Hematopoietic multipotent progenitor cell treated with erythropoietin and hydrocortisone succinate and interleukin-3 and kit ligand, for 17 days (in vitro differentiated cells): ENCODE results near the gene MIGA1.
"Not testable (repeated sequence)": the region's sequence is repeated elsewhere in the genome, so short reads cannot be mapped to it uniquely, and the experiment has no call there.

Experiments used
- DNase-seq: peaks from one replicate; pipeline ENCODE4 v3.0.0-alpha.2; 2015; ENCODE audit warnings: low spot score

The MIGA1 gene

DNA sequence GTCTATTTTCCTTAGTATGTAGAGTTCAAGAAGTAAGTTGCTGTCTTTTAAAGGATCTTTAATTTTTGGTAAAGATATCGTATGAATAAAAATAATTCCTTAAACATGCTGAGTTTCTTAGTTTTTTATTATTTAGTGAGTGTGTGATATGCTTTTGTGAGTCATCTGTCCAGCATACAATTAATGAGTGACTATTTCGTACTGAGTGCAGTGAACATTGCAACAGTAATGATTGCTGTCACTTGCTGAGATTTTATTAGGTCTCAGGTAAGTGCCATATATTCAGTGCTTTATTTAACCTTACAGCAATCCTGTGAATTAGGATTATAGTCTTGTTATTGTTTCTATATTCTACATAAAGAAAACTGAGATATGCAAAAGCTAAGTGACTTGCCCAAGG lies 22.6 kb downstream of the MIGA1 start:
- DNase-seq, result no peak

DNA sequence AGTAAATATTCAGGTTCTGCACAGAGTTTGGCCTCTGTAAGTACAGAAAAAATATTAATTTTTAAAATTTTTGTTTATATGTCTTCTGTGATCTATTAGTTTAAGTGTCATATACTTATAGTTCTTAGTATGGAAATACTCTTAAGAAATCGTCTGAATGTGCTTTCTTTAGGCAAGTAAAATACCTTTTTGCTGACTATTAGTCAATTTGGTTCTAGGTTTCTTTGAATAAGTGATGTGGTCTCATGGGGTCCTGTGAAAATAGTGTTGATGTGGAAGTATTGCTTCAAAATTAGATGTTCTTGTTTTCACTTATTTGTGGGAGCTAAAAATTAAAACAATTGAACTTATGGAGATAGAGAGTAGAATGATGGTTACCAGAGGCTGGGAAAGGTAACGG lies 23.9 kb downstream of the MIGA1 start:
- DNase-seq, result no peak

DNA sequence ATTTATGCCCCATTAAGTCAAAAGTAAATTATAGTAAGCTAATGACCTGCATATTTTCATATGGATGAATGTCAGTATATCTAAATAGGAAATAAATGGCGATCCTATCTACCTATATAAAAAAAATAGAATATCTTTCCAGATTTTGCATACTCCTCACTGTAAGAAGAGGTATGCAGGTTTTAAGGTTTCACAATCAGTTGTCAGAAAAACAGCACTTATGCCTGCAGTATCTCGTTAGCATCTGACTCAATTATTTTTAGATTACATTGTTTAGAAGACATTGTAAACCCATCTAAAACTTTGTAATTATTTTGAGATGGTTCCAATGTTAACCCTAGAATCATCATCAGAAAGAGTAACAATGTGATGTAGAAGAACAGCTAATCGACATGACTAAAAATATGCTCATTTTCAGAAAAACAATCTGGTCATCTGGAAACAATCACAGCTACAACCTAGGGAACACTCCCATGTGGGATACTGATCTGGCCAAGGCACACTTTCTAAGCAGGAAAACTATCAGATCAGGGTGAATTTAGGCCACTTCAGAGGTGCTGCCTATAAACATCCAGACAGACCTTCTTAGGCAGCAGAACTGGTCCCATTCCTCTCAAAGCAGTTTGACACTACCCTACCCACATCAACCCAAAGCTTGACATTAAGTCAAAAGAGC lies 30.5 kb downstream of the MIGA1 start:
- DNase-seq, result not testable (repeated sequence)

DNA sequence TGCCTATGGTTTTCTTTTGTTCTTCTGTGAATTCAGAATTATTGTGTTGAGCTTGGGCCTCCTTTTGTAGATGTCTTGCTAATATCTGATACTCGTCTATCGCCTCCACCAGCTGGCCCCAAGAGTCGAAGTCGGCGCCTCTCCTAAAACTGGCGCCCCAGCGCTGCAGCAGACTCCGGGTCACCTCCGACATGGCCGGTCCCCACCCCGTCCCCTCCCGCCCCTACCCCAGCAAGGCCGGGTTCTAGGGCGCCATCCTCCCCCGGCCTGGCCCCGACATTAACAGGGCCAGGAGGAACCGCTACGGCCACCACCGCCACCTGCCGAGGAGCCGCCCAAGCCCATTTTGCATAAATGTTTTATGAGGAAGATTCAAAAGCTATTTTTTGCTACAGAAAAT lies 32.1 kb downstream of the MIGA1 start:
- not testable (repeated sequence) for DNase-seq

DNA sequence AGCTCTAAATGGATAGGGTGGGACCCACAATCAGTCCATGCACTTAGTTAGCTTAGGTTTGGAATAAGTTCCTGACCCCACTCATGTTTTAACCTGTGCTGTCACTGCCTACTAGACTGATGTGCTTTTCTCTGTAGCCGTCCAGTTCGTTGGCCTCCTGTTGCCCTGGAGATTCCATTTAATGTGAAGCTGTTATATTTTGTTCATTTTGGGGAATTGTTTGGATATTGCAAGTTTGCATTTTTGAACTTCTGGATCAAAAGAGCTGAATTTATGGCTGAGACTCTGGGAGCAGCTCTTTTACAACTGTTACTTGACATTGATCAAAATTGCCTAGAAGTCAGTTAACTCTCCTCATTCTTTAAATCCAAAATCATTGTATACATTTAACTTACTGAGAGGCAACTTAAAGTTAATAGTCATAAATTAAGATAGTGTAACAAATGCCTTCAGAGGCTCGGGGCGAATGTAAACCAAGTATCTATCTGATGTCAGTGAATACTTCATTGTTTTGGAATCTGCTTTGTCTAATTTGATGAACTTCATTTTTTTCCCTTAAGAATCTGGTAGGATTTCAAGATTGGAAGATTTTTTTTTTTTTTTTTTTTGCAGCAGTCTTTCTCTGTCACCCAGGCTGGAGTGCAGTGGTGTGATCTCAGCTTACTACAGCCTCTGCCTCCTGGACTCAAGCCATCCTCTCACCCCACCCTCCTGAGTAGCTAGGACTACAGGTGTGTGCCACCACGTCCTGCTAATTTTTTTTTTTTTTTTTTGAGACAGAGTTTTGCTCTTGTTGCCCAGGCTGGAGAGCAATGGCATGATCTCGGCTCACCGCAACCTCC lies 38.1 kb downstream of the MIGA1 start:
- DNase-seq, result no peak

DNA sequence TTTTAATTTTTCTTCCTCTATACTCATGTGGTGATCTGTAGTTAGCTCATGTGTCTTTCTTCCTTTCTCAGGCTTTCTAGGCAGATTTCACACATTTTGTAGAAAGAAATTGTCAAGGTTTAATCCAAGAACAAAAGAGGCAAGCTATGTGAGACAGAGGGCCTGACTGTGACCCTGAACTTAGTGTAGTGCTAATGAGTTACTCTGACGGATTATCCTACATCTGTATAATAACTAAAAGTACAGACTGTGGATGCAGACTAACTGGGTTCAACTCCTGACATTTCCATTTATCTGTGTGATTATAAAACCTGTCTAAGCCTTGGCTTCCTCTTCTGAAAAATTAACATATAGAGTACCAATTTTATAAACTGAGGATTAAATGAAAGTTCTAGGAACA lies 40.7 kb downstream of the MIGA1 start:
- no peak for DNase-seq

DNA sequence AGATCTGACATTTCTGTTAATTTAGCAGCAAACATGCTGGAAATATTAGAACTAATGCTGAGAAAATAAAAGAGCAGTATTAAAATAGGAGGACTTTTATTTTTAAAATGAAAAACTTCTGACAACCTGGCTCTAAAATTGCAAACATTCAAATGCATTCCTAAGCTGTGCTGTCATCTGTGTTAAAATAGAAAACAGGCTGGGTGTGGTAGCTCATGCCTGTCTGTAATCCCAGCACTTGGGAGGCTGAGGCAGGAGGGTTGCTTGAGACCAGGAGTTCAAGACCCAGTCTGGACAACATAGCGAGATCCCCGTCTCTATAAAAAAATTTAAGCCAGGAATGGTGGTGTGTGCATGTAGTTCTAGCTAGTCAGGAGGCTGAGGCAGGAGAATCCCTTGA lies 44.6 kb downstream of the MIGA1 start:
- no peak for DNase-seq

DNA sequence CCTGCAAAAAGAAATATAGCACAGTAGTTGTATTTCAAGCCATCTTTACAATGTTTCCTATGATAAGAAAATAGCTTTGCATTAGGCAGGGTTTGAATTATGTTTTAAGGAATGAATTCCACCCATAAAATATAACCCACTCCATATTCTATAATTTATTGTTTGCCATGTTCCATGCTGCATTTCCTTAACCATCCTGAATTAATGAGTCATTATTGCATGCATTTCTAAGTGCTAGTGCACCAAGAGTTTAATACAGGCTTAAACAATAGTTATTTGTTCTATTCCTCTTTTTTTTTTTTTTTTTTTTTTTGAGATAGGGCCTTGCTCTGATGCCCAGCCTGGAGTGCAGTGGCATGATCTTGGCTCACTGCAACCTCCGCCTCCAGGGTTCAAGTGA lies 45.2 kb downstream of the MIGA1 start:
- no peak for DNase-seq

DNA sequence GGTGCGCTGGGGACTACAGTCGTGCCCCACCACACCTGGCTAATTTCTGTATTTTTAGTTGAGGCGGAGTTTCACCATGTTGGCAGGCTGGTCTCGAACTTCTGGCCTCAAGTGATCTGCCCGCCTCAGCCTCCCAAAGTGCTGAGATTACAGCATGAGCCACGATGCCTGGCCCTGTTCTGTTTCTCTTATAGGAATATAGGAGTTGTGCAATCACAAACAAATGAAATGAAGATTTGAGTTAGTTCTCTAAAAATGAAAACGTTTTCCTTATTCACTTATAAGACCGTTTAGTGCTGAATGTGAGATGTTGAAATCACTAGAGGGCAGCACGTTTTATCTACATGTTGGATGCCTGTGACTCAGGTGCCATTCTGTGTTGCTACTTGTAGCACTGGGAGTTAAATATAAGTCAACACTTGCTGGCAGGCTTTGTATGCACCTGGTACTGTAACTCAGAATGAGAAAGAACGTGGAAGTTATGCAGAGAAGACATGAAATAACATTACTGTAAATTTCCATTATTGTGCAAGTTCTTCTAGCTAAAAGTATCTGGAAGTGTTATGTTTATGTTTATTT lies 45.8 kb downstream of the MIGA1 start:
- peak; percentile 27 for DNase-seq

DNA sequence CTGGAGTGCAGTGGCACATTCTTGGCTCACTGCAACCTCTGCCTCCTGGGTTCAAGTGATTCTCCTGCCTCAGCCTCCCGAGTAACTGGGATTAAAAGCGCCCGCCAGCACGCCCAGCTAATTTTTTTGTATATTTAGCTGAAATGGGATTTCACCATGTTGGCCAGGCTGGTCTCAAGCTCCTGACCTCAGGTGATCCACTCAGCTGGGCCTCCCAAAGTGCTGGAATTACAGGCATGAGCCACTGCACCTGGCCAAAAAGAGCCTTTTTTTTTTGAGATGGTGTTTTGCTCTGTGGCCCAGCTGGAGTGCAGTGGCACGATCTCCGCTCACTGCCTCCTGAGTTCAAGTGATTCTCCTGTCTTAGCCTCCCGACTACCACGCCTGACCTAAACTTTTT lies 47.4 kb downstream of the MIGA1 start:
- DNase-seq, result not testable (repeated sequence)

DNA sequence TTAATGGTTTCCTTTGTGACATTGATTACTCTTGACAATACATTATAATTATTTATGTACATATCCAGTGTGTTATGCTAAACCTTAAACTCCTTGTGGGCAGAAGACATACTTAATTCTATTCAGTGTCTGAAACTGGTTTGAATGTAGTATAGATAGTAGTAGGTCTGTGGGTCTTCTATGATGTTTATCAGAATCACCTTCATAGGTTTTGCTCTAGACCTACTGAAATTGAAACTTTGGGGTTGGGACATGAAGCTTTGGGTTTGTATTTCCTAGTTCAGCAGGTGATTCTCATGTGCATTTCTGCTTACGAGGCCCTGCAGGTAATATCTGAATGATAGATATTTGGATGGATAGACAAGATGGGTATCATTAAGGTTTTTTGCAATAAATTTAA lies 48.6 kb downstream of the MIGA1 start:
- DNase-seq, result no peak

DNA sequence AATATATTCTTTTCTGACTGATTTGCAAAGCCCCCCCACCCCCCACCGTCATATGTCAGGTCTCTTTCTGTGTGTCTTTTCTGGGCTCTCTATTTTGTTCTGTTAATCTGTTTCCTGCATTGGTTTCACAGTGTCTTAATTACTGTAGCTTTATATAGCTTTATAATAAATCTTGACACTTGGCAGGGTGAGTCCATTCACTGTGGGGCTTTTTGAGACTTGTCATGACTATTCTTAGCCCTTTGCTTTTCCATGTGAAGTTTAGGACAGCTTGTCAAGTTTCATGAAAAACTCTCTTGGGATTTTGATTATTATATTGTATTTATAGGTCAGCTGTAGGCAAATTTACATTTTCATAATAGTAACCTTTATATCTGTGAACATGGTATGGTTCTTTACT lies 50.4 kb downstream of the MIGA1 start:
- DNase-seq, result no peak

DNA sequence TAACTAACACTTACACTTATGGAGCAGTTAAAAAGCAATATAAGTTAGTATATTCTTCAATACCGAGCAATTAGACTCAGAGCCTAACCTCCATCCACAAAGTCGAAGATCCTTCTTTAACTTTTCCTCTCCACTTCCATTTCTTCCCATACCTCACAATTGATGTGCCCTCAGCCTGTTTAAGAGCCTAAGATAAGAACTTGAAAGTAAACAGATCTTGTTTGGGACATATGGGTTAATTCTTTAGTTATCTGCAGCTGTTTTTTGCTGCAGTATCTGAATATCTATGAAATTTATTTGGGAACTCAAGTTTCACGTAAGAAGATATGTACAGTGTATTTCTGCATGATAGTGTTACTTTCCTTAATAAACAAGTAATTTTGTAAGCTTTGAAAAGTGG lies 51.5 kb downstream of the MIGA1 start:
- DNase-seq, result no peak

DNA sequence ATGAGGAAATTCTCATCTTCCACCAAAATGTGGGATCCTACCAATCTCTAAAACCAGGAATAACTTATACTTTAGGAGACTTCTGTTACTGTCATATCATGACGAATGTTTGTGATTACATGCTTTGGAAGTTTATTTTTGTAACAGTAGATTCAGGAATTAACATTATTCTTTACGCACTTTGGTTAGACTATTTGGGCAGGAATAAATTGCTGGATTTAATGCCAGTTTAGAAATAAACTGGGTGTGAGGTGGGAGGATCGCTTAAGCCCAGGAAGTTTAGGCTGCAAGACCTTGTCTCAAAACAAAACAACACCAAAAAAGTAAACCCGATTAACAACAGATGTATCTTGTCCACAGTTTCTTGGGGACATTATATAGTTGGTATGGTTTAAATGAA lies 52.1 kb downstream of the MIGA1 start:
- DNase-seq, result no peak

DNA sequence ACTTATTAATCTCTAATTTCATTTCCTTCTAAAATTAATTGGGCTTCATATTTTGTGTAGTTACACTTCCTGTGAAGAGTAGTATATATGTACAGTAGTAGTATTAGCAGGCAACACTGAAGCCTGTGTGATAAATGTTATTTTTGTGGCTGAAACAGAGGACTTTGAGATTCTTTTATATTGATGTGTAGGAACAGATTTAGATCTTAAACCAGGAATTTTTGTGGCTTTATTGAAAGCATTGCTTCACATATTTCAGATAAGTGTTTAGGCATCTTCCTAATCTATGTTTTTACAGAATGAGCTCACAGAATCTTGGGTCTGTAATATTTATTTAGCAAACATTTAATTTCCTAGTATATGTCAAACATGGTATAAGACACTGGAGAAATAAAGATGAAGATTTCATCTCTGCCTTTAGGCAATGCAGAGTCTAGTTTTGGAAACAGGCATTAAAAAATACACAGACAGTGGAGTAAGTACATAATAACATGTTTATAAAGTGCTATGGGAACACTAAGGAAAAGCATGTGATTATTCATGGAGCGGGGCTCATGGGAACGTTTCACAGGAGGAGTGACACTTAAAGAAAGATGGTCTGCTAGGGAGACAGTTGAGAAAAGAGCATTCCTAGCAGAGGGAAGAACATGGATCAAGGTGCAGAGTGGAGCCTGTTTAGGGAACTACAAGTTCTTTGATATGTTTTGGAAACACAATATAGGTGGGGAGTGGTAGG lies 52.7 kb downstream of the MIGA1 start:
- no peak for DNase-seq

DNA sequence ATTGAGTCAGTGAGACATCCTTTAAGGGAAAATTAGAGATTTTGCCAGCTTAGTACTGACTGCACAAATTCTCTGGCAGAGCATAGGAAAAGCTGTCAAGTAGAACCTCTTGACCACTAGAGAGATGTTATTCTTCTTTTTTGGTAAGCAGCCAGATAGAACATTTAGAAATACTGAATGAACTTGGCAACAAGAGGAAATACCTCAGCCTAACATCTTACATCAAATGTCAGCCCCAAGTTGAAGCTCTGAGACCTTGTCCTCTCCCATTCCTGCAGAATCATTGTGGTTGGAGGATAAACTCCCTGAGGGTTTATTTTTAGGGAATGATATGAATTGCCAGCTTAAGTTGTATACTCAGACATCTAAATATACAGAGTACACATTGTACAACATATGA lies 53.5 kb downstream of the MIGA1 start:
- no peak for DNase-seq

DNA sequence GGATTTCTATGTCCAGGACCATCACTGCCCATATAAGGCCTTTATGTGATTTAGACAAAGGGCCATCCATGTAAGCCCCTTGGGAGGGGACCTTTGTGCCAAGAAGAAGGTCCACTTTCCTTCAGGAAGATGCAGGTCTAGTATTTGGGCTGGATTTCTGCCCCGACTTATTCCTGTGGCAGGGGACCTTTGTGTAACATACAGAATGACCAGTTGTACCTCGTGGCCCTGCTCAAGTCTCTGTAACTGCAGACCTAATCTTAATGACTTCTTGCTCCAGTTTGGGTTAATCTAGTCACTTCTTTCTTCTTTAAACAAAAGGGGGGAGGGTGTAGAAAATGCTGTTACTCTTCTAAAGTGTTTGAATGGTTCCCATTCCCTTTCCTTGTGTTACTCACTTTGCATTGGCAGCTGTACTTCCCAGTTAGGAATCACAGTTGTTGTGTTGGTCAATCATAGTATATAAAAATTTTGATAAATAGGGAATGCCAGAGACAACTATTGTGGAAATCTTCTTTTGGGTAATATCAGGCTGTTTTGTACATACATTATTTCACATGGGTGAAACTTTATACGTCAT lies 54.2 kb downstream of the MIGA1 start:
- no peak for DNase-seq

DNA sequence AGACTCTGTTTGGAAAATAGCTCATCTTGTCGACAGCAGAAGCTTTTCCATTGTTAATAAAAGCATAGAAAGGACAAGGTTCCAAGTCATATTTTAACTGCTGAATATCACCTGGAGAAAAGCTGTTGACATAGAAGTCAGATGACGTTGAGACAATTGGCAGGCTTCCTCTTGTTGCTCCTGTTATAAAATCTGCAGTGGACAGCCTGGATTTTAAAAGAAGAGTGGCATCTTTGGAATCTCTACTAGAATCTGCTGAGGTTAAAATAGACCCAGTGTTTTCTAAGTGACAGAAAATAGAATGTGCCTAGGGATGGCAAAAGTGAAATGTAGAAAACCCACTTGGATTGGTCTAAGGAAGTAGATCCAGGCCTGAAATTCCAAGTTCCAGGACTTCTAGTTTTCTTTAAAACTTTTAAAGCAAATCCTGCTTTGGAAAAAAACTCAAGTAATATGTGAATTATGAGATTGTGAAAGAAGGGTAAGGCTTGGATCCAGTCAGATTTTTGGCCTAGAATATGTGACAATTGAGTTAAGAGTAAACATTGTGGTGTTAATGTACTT lies 55.4 kb downstream of the MIGA1 start:
- DNase-seq, result no peak

DNA sequence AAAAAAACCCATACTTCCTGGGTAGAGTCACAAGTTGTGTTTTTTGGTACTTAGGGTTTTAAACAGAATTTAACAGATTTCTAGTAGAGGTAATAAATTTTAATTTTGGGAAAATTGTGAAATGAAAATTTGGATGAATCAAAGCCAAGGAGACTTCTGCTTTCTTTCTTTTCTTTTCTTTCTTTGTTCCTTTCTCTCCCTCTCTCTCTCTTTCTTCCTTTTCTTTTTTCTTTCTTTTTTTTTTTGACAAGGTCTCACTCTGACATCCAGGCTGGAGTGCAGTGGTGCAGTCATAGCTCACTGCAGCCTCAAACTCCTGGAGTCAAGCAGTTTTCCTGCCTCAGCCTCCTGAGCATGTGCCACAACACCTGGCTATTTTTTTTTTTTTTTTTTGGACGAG lies 62.1 kb downstream of the MIGA1 start:
- DNase-seq, result no peak

DNA sequence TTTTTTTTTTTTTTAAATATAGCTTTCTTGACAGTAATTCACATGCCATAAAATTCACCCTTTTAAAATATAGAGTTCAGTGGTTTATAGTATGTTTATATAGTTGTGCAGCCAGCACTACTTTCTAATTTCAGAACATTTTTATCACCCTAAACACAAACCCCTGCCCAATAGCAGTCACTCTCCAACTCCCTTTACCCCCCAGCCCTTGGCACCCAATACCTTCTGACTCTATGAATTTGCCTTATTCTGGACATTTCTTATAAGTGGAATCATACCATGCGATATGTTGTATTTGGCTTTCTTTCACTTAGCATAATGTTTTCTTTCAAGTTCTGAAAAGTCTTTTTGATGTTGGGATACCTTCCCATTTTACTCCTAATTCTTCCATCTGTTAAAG lies 66.5 kb downstream of the MIGA1 start:
- DNase-seq, result no peak

DNA sequence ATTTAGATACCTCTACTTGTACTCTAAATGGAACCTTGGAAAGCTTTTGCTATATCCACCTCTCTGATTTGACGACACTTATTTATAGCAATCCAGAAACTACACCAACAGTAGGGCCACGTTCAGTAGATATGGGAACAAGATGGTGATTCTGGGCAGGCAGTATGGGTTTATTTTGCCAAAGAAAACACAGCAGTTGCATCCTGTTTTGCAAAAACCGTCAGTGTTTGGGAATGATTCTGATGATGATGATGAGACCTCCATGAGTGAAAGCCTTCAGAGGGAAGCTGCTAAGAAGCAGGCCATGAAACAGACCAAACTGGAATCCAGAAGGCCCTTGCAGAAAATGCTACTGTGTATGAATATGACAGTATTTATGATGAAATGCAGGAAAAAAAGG lies 67.5 kb downstream of the MIGA1 start:
- DNase-seq, result no peak

DNA sequence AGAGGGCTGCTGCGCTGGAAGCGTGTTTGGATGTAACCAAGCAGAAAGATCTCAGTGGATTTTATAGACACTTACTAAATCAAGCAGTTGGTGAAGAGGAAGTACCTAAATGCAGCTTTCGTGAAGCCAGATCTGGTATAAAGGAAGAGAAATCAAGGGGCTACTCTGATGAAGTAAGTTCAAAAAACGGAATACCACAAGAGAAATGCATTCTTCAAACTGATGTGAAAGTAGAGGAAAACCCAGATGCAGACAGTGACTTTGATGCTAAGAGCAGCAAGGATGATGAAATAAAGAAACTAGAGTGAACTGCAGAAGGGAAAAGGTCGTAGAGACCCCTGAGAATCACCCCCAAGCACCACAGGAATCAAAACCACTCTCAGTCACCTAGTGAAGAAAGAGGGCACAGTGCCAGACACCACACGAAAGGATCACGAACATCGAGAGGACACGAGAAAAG lies 68.2 kb downstream of the MIGA1 start:
- no peak for DNase-seq
